K562 (cell line): Measurements from ENCODE around the gene RTL5. TPM values are rescaled to one million over a fixed set of nuclear protein-coding genes. Genes with fewer than 3 reads are reported as not detected.

Experiments
- ATAC-seq: fragments of 200-7000 bp; cut with Tn5 transposase; 3 replicates; pipeline ENCODE4 v1.9.1; 2020; ENCODE audit warnings: moderate library complexity
- BruUV-seq: library from RNA; stranded (reverse); fragments of 400-500 nt; replicated peaks from 2 replicates; lab custom pipeline; 2021; lab: Mats Ljungman, UMichigan
- CTCF ChIA-PET: fragments of 300-600 bp; formaldehyde crosslinking; extraction: SDS; loops from one replicate; lab custom pipeline; 2021; ENCODE audit warnings: low intra/inter-chr PET ratio; lab: Yijun Ruan, JAX
- POLR2A ChIA-PET: fragments of 300-600, 350-650 bp; sonication (Branson Sonifier 250); formaldehyde crosslinking; extraction: SDS; loops from one replicate; lab custom pipeline; 2021; ENCODE audit warnings: antibody characterized with exemption, inconsistent platforms; lab: Yijun Ruan, JAX
- DNase-seq, 4 experiments: peaks; one replicate each; pipeline versions ENCODE4 v3.0.0 to v3.0.0-alpha.2; 2011 to 2018; ENCODE audit warnings: low spot score in 3 of 4, mixed read lengths in 3 of 4; ENCODE audit errors: extremely low read depth in 1 of 4
- FAIRE-seq: peaks from 2 replicates; lab custom pipeline; 2011; peaks lifted over from hg19 to GRCh38; lab: Jason Lieb, UNC
- H2AFZ ChIP-seq: 2 replicates; pipeline ENCODE4 v1.6.0; 2011; ENCODE audit warnings: low read depth, low read length, control low read depth, inconsistent platforms
- H3K27ac ChIP-seq: fragments of 200-600 bp; 3 replicates; pipeline ENCODE4 v1.8.0; 2011; ENCODE audit warnings: low read depth, mild to moderate bottlenecking, control low read depth, inconsistent platforms, low read length, moderate library complexity, mixed read lengths; ENCODE audit errors: extremely low read depth
- H3K27me3 ChIP-seq, 2 experiments: fragments of 300-600 bp in 1 of 2; 2 replicates in 1 of 2; 3 replicates in 1 of 2; pipeline versions ENCODE4 v1.6.0 to v1.8.0; 2011; ENCODE audit warnings: inconsistent platforms in 2 of 2, low read length in 2 of 2, mild to moderate bottlenecking in 1 of 2, mixed read lengths in 1 of 2, moderate library complexity in 1 of 2; ENCODE audit not compliant: control insufficient read depth in 2 of 2, insufficient read depth in 2 of 2
- H3K36me3 ChIP-seq: fragments of 300-600 bp; 3 replicates; pipeline ENCODE4 v1.8.0; 2011; ENCODE audit warnings: mild to moderate bottlenecking, low read length, inconsistent platforms; ENCODE audit not compliant: control insufficient read depth, insufficient read depth
- H3K4me1 ChIP-seq, 2 experiments: fragments of 200-600 bp in 1 of 2; replicated peaks in 1 of 2; 2 replicates in 1 of 2; 3 replicates in 1 of 2; pipeline versions ENCODE4 v1.5.1 to v1.8.0; 2011; ENCODE audit warnings: inconsistent platforms in 2 of 2, low read length in 2 of 2, mild to moderate bottlenecking in 1 of 2, mixed read lengths in 1 of 2, moderate library complexity in 1 of 2; ENCODE audit not compliant: control insufficient read depth in 2 of 2, insufficient read depth in 2 of 2
- H3K4me2 ChIP-seq: 2 replicates; pipeline ENCODE4 v1.6.1; 2011; ENCODE audit warnings: low read length, control low read depth, inconsistent platforms, mixed read lengths; ENCODE audit not compliant: insufficient read depth
- H3K4me3 ChIP-seq: fragments of 200-600 bp; sonication (generic), shearing (Covaris generic); 2 replicates; pipeline ENCODE4 v1.5.1; 2016; ENCODE audit warnings: control low read depth, inconsistent platforms
- H3K79me2 ChIP-seq: fragments of 200-600 bp; 3 replicates; pipeline ENCODE4 v1.8.0; 2011; ENCODE audit warnings: low read length, inconsistent platforms; ENCODE audit not compliant: control insufficient read depth, insufficient read depth
- H3K9ac ChIP-seq, 2 experiments: 2 replicates each; pipeline versions ENCODE4 v1.6.0 to v1.6.1; 2011; ENCODE audit warnings: low read depth in 2 of 2, low read length in 2 of 2, control low read depth in 1 of 2, inconsistent platforms in 1 of 2, mild to moderate bottlenecking in 1 of 2, mixed read lengths in 1 of 2; ENCODE audit not compliant: insufficient read depth in 1 of 2
- H3K9me1 ChIP-seq: one replicate; pipeline ENCODE4 v1.6.0; 2011; ENCODE audit warnings: inconsistent platforms, mild to moderate bottlenecking, low read length, moderate library complexity; ENCODE audit not compliant: control insufficient read depth, insufficient read depth
- H3K9me3 ChIP-seq: replicated peaks from 2 replicates; pipeline ENCODE4 v1.5.1; 2011; ENCODE audit warnings: low read depth, low read length, inconsistent platforms; ENCODE audit not compliant: control insufficient read depth, insufficient read depth
- H4K20me1 ChIP-seq: replicated peaks from 2 replicates; pipeline ENCODE4 v1.6.1; 2011; ENCODE audit warnings: low read length, inconsistent platforms, mixed read lengths; ENCODE audit not compliant: control insufficient read depth, insufficient read depth
- ARID2 ChIP-seq: fragments of 450-650 bp; IDR thresholded peaks from 2 replicates; pipeline ENCODE4 v1.6.1; 2017; ENCODE audit warnings: antibody characterized with exemption, mild to moderate bottlenecking
- CTCF ChIP-seq, 3 experiments: IDR thresholded peaks in 2 of 3; conservative IDR thresholded peaks in 1 of 3; 2 replicates each; pipeline ENCODE4 v1.5.1; 2011 to 2012; ENCODE audit warnings: low read length in 3 of 3, mild to moderate bottlenecking in 3 of 3, control low read depth in 2 of 3, improper control_type of control experiment in 1 of 3, inconsistent platforms in 1 of 3, low read depth in 1 of 3, mixed read lengths in 1 of 3, moderate library complexity in 1 of 3; ENCODE audit not compliant: insufficient read depth in 2 of 3
- FOSL1 ChIP-seq: fragments of 200-800 bp; sonication (Bioruptor generic); conservative IDR thresholded peaks from 2 replicates; pipeline ENCODE4 v1.6.1; 2016; ENCODE audit warnings: missing genetic modification characterization, missing compliant biosample characterization
- FOXK2 ChIP-seq, 2 experiments: fragments of 450-650 bp; IDR thresholded peaks in 1 of 2; conservative IDR thresholded peaks in 1 of 2; 2 replicates each; pipeline ENCODE4 v1.6.1; 2016; ENCODE audit warnings: low read depth in 2 of 2, mild to moderate bottlenecking in 1 of 2
- RAD21 ChIP-seq, 2 experiments: fragments of 250-450 bp in 1 of 2; fragments of 450-650 bp in 1 of 2; sonication (Bioruptor Pico) in 1 of 2; formaldehyde crosslinking in 1 of 2; IDR thresholded peaks in 1 of 2; conservative IDR thresholded peaks in 1 of 2; 2 replicates each; pipeline versions ENCODE4 v1.4.0 to v1.8.0; 2020 to 2022; ENCODE audit warnings: mild to moderate bottlenecking in 2 of 2, moderate library complexity in 1 of 2
- SIX5 ChIP-seq, 2 experiments: IDR thresholded peaks; 2 replicates each; pipeline ENCODE4 v1.6.1; 2011; ENCODE audit warnings: low read length in 2 of 2, borderline replicate concordance in 1 of 2, low read depth in 1 of 2, mild to moderate bottlenecking in 1 of 2, moderate library complexity in 1 of 2; ENCODE audit not compliant: insufficient read depth in 1 of 2
- SPI1 ChIP-seq: IDR thresholded peaks from 2 replicates; pipeline ENCODE4 v1.6.1; 2011; ENCODE audit warnings: low read depth, low read length, control low read depth, borderline replicate concordance
- ZEB2 ChIP-seq: fragments of 450-650 bp; IDR thresholded peaks from 2 replicates; pipeline ENCODE4 v1.6.1; 2016
- ZNF785 ChIP-seq: fragments of 250-450 bp; sonication (Bioruptor Pico); IDR thresholded peaks from 2 replicates; pipeline ENCODE4 v1.4.0; 2020; ENCODE audit warnings: mild to moderate bottlenecking
- WGBS: fragments of 100-300 bp; shearing (Covaris generic); methylation state at CpG from one replicate; pipeline ENCODE4 v1.1.6; 2016; ENCODE audit warnings: low coverage, mixed read lengths; ENCODE audit not compliant: insufficient coverage; ENCODE audit errors: missing lambda C conversion rate; 5-methylcytosine and 5-hydroxymethylcytosine counted together
- in situ Hi-C: fragments of 300-500 bp; cut with MboI; formaldehyde crosslinking; loops from 4 replicates; pipeline ENCODE4 v1.15.0; 2018; ENCODE audit warnings: inconsistent platforms, mixed read lengths
- intact Hi-C: fragments of 100-400 bp; cut with micrococcal nuclease; formaldehyde crosslinking; loops from 2 replicates; pipeline ENCODE4 v1.14.2; 2022
- polyA plus RNA-seq, 8 experiments: library from polyadenylated mRNA; depleted of rRNA in 4 of 8; stranded (reverse) in 5 of 8; unstranded in 3 of 8; fragments of >200 nt; fragmentation: Nextera tagmentation in 2 of 8; fragmentation: Illumina TruSeq in 1 of 8; extraction: Ambion mirVana in 2 of 8; extraction: Trizol in 1 of 8; gene quantifications; 2 replicates each; pipeline versions ENCODE4 v1.2.1 to v1.2.3, GENCODE V29; 2011 to 2014; ENCODE audit warnings: inconsistent platforms in 1 of 8, missing spikeins in 1 of 8
- total RNA-seq, 7 experiments: library from RNA; depleted of rRNA in 6 of 7; stranded (reverse); fragments of >200 nt in 6 of 7; fragmentation: Illumina TruSeq in 2 of 7; extraction: Trizol in 2 of 7; gene quantifications; 2 replicates each; pipeline versions ENCODE4 v1.2.1 to v1.2.3, GENCODE V29; 2011 to 2021; ENCODE audit warnings: low replicate concordance in 1 of 7
- TF ChIP-seq, protein P1 (sequence below): fragments of 450-650 bp; formaldehyde crosslinking; IDR thresholded peaks from 2 replicates; pipeline ENCODE4 v1.4.0; 2020; ENCODE audit warnings: mild to moderate bottlenecking, moderate library complexity

Gene RTL5
- total and polyA plus RNA-seq, 9 of the 15 experiments (the other 6 are each of a cell fraction or from before 2014, with no cell fraction given), result 0.03 TPM; not detected in 8

GRCh38 chrX:72126539-72127140 lies 5.1 kb downstream of the RTL5 start:
- peak; percentile 73 to 78 (median 76) for DNase-seq
- Histone ChIP-seq H3K9me3 (no peaks in the 10 kb centered on the region), H3K36me3 (no peaks in the 10 kb centered on the region), H3K4me2 (no peak overlapping the region), H3K9me1 (no peaks in the 10 kb centered on the region), H3K9ac (no peak overlapping the region), H4K20me1 (peaks cover 3% of the 10 kb centered on the region; the same call in 1 of the 2 replicates), H3K4me1 (peaks cover 0 to 5% of the 10 kb centered on the region in 2 experiments; a peak in 2 of 5 replicates), H2AFZ (no peak overlapping the region), H3K4me3 (no peak overlapping the region), H3K27me3 (peaks cover 0 to 30% of the 10 kb centered on the region in 2 experiments; a peak in 3 of 5 replicates), H3K79me2 (no peaks in the 10 kb centered on the region), H3K27ac (no peak overlapping the region)
- FAIRE-seq, result peak; percentile 78
- peak; percentile 95 for ATAC-seq
- intact Hi-C loops, result loop anchor here (1.0 to 2.0 kb wide), 2 partner anchors 108 to 127 kb away; no protein-coding TSS in a partner anchor
- POLR2A ChIA-PET, result interaction anchor here (1.0 kb wide), 1 partner anchor 108 kb away, joined by 4 read pairs; no protein-coding TSS in a partner anchor
- CTCF ChIA-PET, result interaction anchor here (1.8 kb wide), 1 partner anchor 108 kb away, joined by 8 read pairs; no protein-coding TSS in a partner anchor
- BruUV-seq, result no TSS peak
- in situ Hi-C loops, result no loop called here
- WGBS, result 9% methylated on average over 7 of the region's 9 CpGs
- TF ChIP-seq ARID2 (no peak), FOXK2 (conservative IDR thresholded peaks at IDR 0.05 in 1 of 2, IDR thresholded peaks at IDR 0.05 in 1 of 2; ENCODE audit: low read depth in 2 of 2) (no peak), ZEB2 (no peak), ZNF785 (CRISPR knock-in tag) (no peak), FOSL1 (peak; percentile 52; the same call in 1 of the 2 replicates), SIX5 (IDR thresholded peaks at IDR 0.05; ENCODE audit: borderline replicate concordance in 1 of 2, insufficient read depth in 1 of 2, low read depth in 1 of 2, low read length in 2 of 2) (no peak), RAD21 (CRISPR knock-in tag; conservative IDR thresholded peaks at IDR 0.05 in 1 of 2, IDR thresholded peaks at IDR 0.05 in 1 of 2) (peak; percentile 42 to 72), SPI1 (peak; percentile 64; the same call in 1 of the 2 replicates), CTCF (IDR thresholded peaks at IDR 0.05 in 2 of 3, conservative IDR thresholded peaks at IDR 0.05 in 1 of 3; ENCODE audit: insufficient read depth in 2 of 3, low read depth in 1 of 3, low read length in 3 of 3) (peak; percentile 68 to 82 (median 81))
- TF ChIP-seq, protein P1, sequence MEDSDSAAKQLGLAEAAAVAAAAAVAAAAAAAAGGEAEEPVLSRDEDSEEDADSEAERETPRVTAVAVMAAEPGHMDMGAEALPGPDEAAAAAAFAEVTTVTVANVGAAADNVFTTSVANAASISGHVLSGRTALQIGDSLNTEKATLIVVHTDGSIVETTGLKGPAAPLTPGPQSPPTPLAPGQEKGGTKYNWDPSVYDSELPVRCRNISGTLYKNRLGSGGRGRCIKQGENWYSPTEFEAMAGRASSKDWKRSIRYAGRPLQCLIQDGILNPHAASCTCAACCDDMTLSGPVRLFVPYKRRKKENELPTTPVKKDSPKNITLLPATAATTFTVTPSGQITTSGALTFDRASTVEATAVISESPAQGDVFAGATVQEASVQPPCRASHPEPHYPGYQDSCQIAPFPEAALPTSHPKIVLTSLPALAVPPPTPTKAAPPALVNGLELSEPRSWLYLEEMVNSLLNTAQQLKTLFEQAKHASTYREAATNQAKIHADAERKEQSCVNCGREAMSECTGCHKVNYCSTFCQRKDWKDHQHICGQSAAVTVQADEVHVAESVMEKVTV, result peak; percentile 30; the same call in 1 of the 2 replicates
